Small intestine (tissue), 7 donors: ENCODE data around the gene ZNF280A. TPM values are rescaled to one million over a fixed set of nuclear protein-coding genes. Genes with fewer than 3 reads are reported as not detected.

Experiments
- DNase-seq, 2 donors: peaks; one replicate each; pipeline versions ENCODE4 v3.0.0 to v3.0.0-alpha.2; 2013
- FAIRE-seq: peaks from 2 replicates; lab custom pipeline; 2012; peaks lifted over from hg19 to GRCh38; lab: Jason Lieb, UNC
- H3K27ac ChIP-seq, 3 donors: one replicate each; pipeline ENCODE4 v1.5.1; 2013; ENCODE audit warnings: low read length in 2 of 3, mild to moderate bottlenecking in 2 of 3, control low read depth in 1 of 3, inconsistent platforms in 1 of 3, low read depth in 1 of 3, moderate library complexity in 1 of 3
- H3K27me3 ChIP-seq, 3 donors: one replicate each; pipeline ENCODE4 v1.6.1; 2013; ENCODE audit warnings: low read length in 3 of 3, inconsistent platforms in 1 of 3; ENCODE audit not compliant: control insufficient read depth in 3 of 3, insufficient read depth in 3 of 3
- H3K36me3 ChIP-seq, 3 donors: one replicate each; pipeline ENCODE4 v1.6.1; 2013; ENCODE audit warnings: low read length in 3 of 3, inconsistent platforms in 1 of 3, low read depth in 1 of 3, mild to moderate bottlenecking in 1 of 3, moderate library complexity in 1 of 3; ENCODE audit not compliant: control insufficient read depth in 3 of 3, insufficient read depth in 2 of 3
- H3K4me1 ChIP-seq, 3 donors: one replicate each; pipeline ENCODE4 v1.6.1; 2013; ENCODE audit warnings: low read length in 2 of 3, inconsistent platforms in 1 of 3, low read depth in 1 of 3, mild to moderate bottlenecking in 1 of 3, moderate library complexity in 1 of 3; ENCODE audit not compliant: control insufficient read depth in 3 of 3, insufficient read depth in 2 of 3
- H3K4me3 ChIP-seq, 3 donors: one replicate each; pipeline ENCODE4 v1.5.1; 2013; ENCODE audit warnings: low read length in 3 of 3, control low read depth in 1 of 3, inconsistent platforms in 1 of 3, low read depth in 1 of 3, mild to moderate bottlenecking in 1 of 3, moderate library complexity in 1 of 3
- H3K9me3 ChIP-seq, 2 donors: one replicate each; pipeline ENCODE4 v1.6.1; 2013; ENCODE audit warnings: low read depth in 1 of 2, low read length in 1 of 2; ENCODE audit not compliant: control insufficient read depth in 2 of 2, insufficient read depth in 1 of 2
- WGBS, 3 donors: extraction: QIAGEN DNeasy Blood & Tissue Kit; methylation state at CpG; one replicate each; pipeline ENCODE4 v1.1.7; 2013; 5-methylcytosine and 5-hydroxymethylcytosine counted together
- polyA plus RNA-seq, 4 donors: library from polyadenylated mRNA; stranded (reverse) in 3 of 4; unstranded in 1 of 4; fragments of 200-250 nt in 3 of 4; fragments of 120-200 nt in 1 of 4; gene quantifications; one replicate each; pipeline versions ENCODE4 v1.2.1 to v1.2.3, GENCODE V29; 2013
- donor health status: healthy with polysubstance abuse.
- donor health status: control.
- donor health status: control.
- donor health status: Bipolar disorder and iron deficiency.
- donor health status: healthy.

The ZNF280A gene
- polyA plus RNA-seq, 4 donors: not detected

DNA sequence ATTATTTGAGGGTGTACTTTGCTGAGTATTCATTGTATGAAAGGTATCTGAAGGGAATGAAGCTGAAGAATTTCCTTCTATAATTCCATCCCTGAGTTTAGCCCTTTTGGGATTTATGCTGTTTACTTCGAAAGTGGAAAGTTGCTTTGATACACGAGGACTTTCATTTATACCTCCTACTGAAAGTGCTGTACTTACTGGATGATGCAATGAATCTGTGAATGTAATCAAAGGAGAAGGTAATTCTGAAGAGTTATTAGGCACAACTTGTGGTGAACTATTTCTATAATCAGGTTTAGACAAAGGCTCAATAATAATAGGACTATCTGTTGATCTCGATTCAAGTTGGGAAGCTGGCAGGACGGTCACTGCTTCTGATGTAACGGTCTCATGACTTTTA, 31.3 kb downstream of the ZNF280A start:
- DNase-seq: no peak
- H3K27me3 ChIP-seq: no peaks in the 10 kb centered on the region
- H3K36me3 ChIP-seq: peaks cover 0 to 8% (median 0%) of the 10 kb centered on the region in 3 donors
- H3K27ac ChIP-seq: no peak overlapping the region
- WGBS, 3 donors: 90% methylated on average over 5 of the region's 5 CpGs
- H3K4me1 ChIP-seq: no peaks in the 10 kb centered on the region
- H3K9me3 ChIP-seq: no peaks in the 10 kb centered on the region
- no peak overlapping the region for H3K4me3 ChIP-seq
- FAIRE-seq: no peak

DNA sequence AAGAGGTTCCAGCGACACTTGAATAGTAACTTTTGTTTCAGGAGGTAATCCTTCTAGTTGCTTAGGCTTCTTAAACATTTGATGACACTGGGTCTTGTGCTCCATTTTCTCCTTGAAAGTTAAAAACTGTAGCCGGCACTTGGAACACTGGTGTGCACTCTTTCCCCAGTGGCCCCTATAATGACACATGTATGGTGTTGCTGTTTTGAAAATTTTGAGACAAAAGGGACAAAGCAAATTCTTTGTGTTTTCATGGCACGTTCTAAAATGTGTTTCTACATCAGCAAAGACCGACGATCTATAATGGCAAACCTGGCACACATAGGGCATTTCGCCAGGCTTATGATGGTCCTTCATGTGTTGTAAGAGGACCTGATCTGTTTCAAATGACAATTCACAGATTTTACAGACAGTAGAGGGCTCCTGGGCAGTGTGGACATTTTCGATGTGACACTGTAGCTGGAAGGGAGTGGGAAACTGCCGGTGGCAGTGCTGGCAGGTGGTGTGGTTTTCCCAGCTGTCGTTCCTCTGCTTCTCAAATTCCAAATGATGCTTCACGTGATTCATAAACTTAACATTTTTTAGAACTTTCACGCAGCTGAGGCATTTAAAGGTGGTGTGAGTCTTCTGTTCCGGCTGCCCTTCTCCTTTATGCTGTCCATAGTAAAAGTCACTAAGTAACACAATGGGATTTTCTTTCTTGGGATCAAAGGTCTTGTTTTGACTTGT, 32.0 kb downstream of the ZNF280A start:
- Histone ChIP-seq H3K9me3 (no peaks in the 10 kb centered on the region), H3K4me3 (no peak overlapping the region), H3K36me3 (peaks cover 0 to 8% (median 0%) of the 10 kb centered on the region in 3 donors), H3K27ac (no peak overlapping the region), H3K4me1 (no peaks in the 10 kb centered on the region), H3K27me3 (no peaks in the 10 kb centered on the region)
- 91 to 93% (median 92%) methylated on average over 12 of the region's 12 CpGs for WGBS, 3 donors
- FAIRE-seq: no peak
- DNase-seq: no peak

DNA sequence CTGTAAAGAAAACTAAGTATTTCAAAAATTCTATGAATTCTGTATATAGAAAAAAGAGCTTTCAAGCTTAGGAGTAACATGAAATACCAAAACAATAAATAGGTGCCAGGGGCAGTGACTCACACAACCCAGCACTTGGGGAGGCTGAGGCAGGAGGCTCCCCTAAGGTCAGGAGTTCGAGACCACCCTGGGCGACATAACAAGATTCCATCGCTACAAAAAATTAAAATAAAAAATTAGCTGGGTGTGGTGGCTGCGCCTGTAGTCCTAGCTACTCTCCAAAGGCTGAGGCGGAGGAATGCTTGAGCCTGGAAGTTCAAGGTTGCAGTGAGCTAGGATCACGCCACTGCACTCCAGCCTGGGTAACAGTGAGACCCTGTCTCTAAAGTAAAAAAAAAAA, 33.0 kb downstream of the ZNF280A start:
- H3K36me3 ChIP-seq: peaks cover 0 to 8% (median 0%) of the 10 kb centered on the region in 3 donors
- DNase-seq (no peak), FAIRE-seq (no peak)
- H3K27me3 ChIP-seq: no peaks in the 10 kb centered on the region
- no peaks in the 10 kb centered on the region for H3K9me3 ChIP-seq
- H3K27ac ChIP-seq: no peak overlapping the region
- no peaks in the 10 kb centered on the region for H3K4me1 ChIP-seq
- 95 to 98% (median 97%) methylated on average over 6 of the region's 6 CpGs for WGBS, 3 donors
- no peak overlapping the region for H3K4me3 ChIP-seq

DNA sequence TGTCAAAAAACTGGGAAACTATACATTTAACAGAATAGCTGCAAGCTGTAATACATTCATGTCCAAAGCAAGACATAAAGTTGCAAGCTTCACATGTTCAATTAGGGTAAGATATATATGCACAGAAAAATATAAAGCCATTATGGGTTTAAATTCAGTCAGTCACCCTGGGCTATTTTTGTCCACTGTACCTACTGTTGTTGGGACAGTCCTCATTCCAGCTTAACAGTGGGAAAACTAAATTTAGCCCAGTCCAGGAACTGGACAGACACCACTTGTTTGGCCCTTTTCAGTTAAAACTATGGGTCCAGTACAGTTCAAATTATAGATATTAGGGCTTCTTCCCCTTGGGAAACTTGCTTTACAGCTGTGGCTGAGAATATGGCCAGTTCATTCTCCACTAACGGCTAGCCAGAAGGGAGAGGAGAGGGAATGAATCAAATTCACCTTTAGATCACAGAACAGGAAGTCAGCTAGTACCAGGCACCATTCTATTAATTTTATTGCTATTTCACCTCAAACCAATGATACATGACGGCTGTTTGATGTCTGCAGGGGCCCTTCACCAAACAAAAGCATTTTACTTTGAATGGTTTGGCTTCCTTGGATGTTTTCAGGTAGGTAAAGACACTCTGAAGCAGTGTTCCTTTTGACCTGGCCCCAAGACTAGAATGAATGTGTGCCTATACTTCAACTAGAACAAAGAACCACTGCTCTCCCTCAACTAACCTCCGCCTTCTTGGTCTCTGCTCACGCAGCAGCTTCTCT, 33.8 kb downstream of the ZNF280A start:
- H3K4me3 ChIP-seq: no peak overlapping the region
- H3K36me3 ChIP-seq: peaks cover 0 to 6% (median 0%) of the 10 kb centered on the region in 3 donors
- H3K27ac ChIP-seq: no peak overlapping the region
- FAIRE-seq (no peak), DNase-seq (no peak)
- H3K9me3 ChIP-seq: no peaks in the 10 kb centered on the region
- WGBS, 3 donors: 88 to 99% (median 95%) methylated on average over 4 of the region's 4 CpGs
- H3K27me3 ChIP-seq: no peaks in the 10 kb centered on the region
- H3K4me1 ChIP-seq: no peaks in the 10 kb centered on the region

DNA sequence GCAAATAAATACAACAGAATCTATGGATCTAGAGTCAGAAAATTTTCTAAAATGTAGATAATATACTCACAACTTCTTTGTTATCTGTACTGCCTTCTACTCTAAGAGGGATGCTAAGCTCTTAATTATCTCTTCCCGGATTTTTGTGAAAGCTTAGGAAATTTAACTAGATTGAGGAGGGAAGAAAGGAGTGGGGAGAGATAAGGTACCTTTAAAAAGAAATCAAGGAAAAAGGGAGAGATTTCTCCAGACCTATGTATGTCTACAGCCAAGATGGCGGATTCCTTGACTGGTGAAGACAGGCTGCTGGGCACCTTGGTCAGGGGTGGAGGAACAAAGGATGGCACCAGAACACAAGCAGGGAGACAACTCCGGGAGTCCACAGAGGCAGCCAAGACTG, 34.5 kb downstream of the ZNF280A start:
- DNase-seq: no peak
- Histone ChIP-seq H3K36me3 (peaks cover 0 to 6% (median 0%) of the 10 kb centered on the region in 3 donors), H3K27me3 (no peaks in the 10 kb centered on the region), H3K4me1 (peaks cover 0 to 3% (median 0%) of the 10 kb centered on the region in 3 donors), H3K9me3 (no peaks in the 10 kb centered on the region), H3K4me3 (no peak overlapping the region), H3K27ac (no peak overlapping the region)
- WGBS, 3 donors: 92 to 95% (median 94%) methylated on average over 3 of the region's 3 CpGs
- FAIRE-seq: no peak

DNA sequence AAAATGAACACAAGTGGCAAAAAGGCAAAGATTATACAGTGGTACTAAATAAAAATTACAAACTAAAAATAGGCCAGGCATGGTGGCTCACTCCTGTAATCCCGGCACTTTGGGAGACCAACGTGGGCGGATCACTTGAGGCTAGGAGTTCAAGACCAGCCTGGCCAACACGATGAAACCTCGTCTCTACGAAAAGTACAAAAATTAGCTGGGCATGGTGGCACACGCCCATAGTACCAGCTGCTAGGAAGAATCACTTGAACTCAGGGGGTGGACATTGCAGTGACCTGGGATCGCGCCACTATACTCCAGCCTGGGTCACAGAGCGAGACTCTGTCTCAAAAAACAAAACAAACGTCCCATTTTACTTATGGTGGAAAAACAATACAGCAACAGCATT, 36.0 kb downstream of the ZNF280A start:
- no peak overlapping the region for H3K4me3 ChIP-seq
- FAIRE-seq (no peak), DNase-seq (no peak)
- 94 to 96% (median 94%) methylated on average over 11 of the region's 11 CpGs for WGBS, 3 donors
- no peaks in the 10 kb centered on the region for H3K27me3 ChIP-seq
- H3K36me3 ChIP-seq: peaks cover 0 to 6% (median 0%) of the 10 kb centered on the region in 3 donors
- H3K27ac ChIP-seq: no peak overlapping the region
- H3K9me3 ChIP-seq: no peaks in the 10 kb centered on the region
- H3K4me1 ChIP-seq: peaks cover 0 to 5% (median 0%) of the 10 kb centered on the region in 3 donors

DNA sequence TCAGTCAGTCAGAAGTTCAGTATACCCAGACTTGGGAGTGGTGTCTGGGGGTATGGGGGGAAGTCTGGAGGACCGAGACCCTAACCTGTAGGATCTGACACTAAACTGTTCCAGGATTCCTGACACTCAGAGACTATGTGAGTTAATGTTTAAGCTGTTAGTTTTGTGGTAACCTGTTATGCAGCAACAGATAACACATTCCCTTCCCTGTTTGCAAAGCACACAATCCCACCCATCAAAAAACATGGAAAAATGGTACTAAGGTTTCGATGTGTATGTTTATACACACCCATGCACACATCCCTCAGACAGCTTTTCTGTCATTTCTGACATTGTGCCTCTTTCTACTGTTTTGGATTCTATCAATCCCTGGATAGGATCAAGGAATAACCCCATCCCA, 39.1 kb downstream of the ZNF280A start:
- 40 to 76% (median 41%) methylated on average over 2 of the region's 2 CpGs for WGBS, 3 donors
- no peak for FAIRE-seq
- no peak for DNase-seq

DNA sequence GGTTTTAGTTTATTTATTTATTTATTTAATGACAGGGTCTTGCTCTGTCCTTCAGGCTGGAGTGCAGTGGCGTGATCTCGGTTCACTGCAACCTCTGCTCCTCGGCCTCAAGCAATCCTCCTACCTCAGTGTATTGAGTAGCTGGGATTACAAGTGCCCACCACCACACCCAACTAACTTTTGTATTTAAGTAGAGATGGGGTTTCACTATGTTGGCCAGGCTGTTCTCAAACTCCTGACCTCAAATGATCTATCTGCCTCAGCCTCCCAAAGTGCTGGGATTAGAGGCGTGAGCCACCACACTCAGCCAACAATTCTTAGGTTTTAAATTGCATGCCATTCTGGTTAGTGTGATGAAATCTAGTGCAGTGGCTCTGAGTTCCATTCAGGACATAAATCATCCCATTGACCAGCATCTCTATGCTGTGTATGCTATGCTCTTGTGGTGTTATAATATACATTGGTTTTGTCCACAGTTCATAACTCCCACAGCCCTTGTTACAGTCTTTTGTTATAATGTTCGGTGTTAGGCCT, 40.0 kb downstream of the ZNF280A start:
- Histone ChIP-seq H3K27me3 (no peaks in the 10 kb centered on the region), H3K36me3 (no peaks in the 10 kb centered on the region), H3K4me1 (peaks cover 0 to 5% (median 0%) of the 10 kb centered on the region in 3 donors), H3K27ac (no peak overlapping the region), H3K9me3 (no peaks in the 10 kb centered on the region), H3K4me3 (no peak overlapping the region)
- no peak for FAIRE-seq
- 92 to 94% (median 94%) methylated on average over 5 of the region's 5 CpGs for WGBS, 3 donors
- DNase-seq: no peak

More for the DNA sequence above, 39.1 kb downstream of the ZNF280A start:
- peaks cover 0 to 5% (median 0%) of the 10 kb centered on the region in 3 donors for H3K4me1 ChIP-seq
- H3K4me3 ChIP-seq: no peak overlapping the region
- H3K27me3 ChIP-seq: no peaks in the 10 kb centered on the region
- H3K9me3 ChIP-seq: no peaks in the 10 kb centered on the region
- no peak overlapping the region for H3K27ac ChIP-seq
- H3K36me3 ChIP-seq: peaks cover 0 to 2% (median 0%) of the 10 kb centered on the region in 3 donors
